T-helper 2 cell treated with Interferon-gamma antibody and Interleukin-4, amounts not matched to agents 100 ng/mL and 5 ng/mL, for 36 hours (primary cell): ENCODE data around the gene SNHG17. TPM values are rescaled to one million over a fixed set of nuclear protein-coding genes. Genes with fewer than 3 reads are reported as not detected.

Experiments
- intact Hi-C: fragments of 100-400 bp; cut with micrococcal nuclease; formaldehyde crosslinking; loops from one replicate; pipeline ENCODE4 v1.15.1; 2023
- total RNA-seq: library from RNA; stranded (reverse); gene quantifications from 2 replicates; pipeline ENCODE4 v1.2.3, GENCODE V29; 2022

Gene SNHG17
- total RNA-seq, 1 donor from 2014 or later = 48.6 TPM

GRCh38 chr20:38377039-38377685, 58.0 kb downstream of the SNHG17 start:
- intact Hi-C loops = no loop called here

- intact Hi-C loops = no loop called here
These were observed 61.2 kb downstream of the SNHG17 start for GRCh38 chr20:38373898-38374297.

- intact Hi-C loops = no loop called here
These were observed 61.8 kb downstream of the SNHG17 start for GRCh38 chr20:38373231-38373867.

GRCh38 chr20:38372806-38373205, 62.3 kb downstream of the SNHG17 start:
- intact Hi-C loops = no loop called here

Other genes with a start within 250 kb of the SNHG17 start
- not detected in 2 replicates for gene KIAA1755, start 174.6 kb downstream of the SNHG17 start, total RNA-seq
- not detected in 2 replicates for gene BPI, start 131.2 kb downstream of the SNHG17 start, total RNA-seq
- gene LBP, start 88.8 kb downstream of the SNHG17 start, total RNA-seq = not detected in 2 replicates
- 34.5 TPM in 2 replicates for gene RALGAPB, start 37.5 kb upstream of the SNHG17 start, total RNA-seq
- gene ADIG, start 145.9 kb upstream of the SNHG17 start, total RNA-seq = not detected in 2 replicates
- gene ARHGAP40, start 166.5 kb upstream of the SNHG17 start, total RNA-seq = not detected in 2 replicates